Ovary (tissue), 10 donors: ENCODE results near the gene CGNL1. TPM values are rescaled to one million over a fixed set of nuclear protein-coding genes. Genes with fewer than 3 reads are reported as not detected.

Experiments used
- DNase-seq, 5 donors: peaks; one replicate each; pipeline ENCODE4 v3.0.0-alpha.2; 2019 to 2020
- H3K27ac ChIP-seq, 2 donors: fragments of 200-600 bp; one replicate each; pipeline versions ENCODE4 v1.5.1 to v1.8.0; 2019 to 2022
- H3K27me3 ChIP-seq: fragments of 200-600 bp; one replicate; pipeline ENCODE4 v1.8.0; 2022
- H3K36me3 ChIP-seq: fragments of 200-600 bp; sonication (generic); one replicate; pipeline ENCODE4 v1.5.1; 2019
- H3K4me1 ChIP-seq: one replicate; pipeline ENCODE4 v1.8.1; 2013; ENCODE audit warnings: mild to moderate bottlenecking, moderate library complexity; ENCODE audit not compliant: insufficient read depth
- H3K4me3 ChIP-seq: fragments of 200-600 bp; sonication (generic); one replicate; pipeline ENCODE4 v1.5.1; 2017
- H3K9me3 ChIP-seq, 2 donors: fragments of 200-600 bp in 1 of 2; sonication (generic) in 1 of 2; one replicate each; pipeline versions ENCODE4 v1.5.1 to v1.8.1; 2013 to 2019; ENCODE audit warnings: mild to moderate bottlenecking in 1 of 2, moderate library complexity in 1 of 2
- EP300 ChIP-seq: sonication (generic); formaldehyde crosslinking; IDR thresholded peaks from one replicate; pipeline ENCODE4 v1.6.1; 2017; ENCODE audit warnings: antibody characterized with exemption
- POLR2A ChIP-seq: fragments of 450-650 bp; IDR thresholded peaks from one replicate; pipeline ENCODE4 v1.6.1; 2017; ENCODE audit warnings: antibody characterized with exemption, mild to moderate bottlenecking, moderate library complexity
- WGBS, 3 donors: extraction: QIAGEN DNeasy Blood & Tissue Kit in 1 of 3; methylation state at CpG; one replicate each; pipeline versions ENCODE4 v1.1.5 to v1.1.7; 2013 to 2017; 5-methylcytosine and 5-hydroxymethylcytosine counted together
- intact Hi-C, 4 donors: fragments of 100-400 bp; cut with DNase I; formaldehyde crosslinking; loops; one replicate each; pipeline versions ENCODE4 v1.11.0 to v1.15.1; 2022 to 2023
- long read RNA-seq, 3 donors: library from polyadenylated mRNA in 2 of 3; unstranded in 2 of 3; transcript quantifications; one replicate each; pipeline ENCODE4 v2.0.0 and lab custom pipeline, GENCODE V29; 2021 to 2026
- polyA plus RNA-seq, 2 donors: library from polyadenylated mRNA; stranded (reverse); fragments of 200-250 nt in 1 of 2; fragments of 350-450 nt in 1 of 2; fragmentation: Illumina TruSeq in 1 of 2; extraction: RNeasy Lipid Tissue Mini Kit (QIAGEN cat#74804) in 1 of 2; gene quantifications; one replicate each; pipeline ENCODE4 v1.2.3, GENCODE V29; 2013 to 2014
- total RNA-seq, 7 donors: library from RNA; depleted of rRNA in 2 of 7; stranded (reverse); fragments of >200 nt in 2 of 7; fragmentation: NEBNext Ultra II Directional in 3 of 7; extraction: Animal tissue kit (Norgen Biotek cat#: 25700) in 3 of 7; gene quantifications; one replicate each; pipeline versions ENCODE4 v1.1.0 to v1.2.4, GENCODE V29; 2016 to 2023
- TF ChIP-seq, protein P1 (sequence below), 3 donors: fragments of 450-650 bp in 2 of 3; fragments of 200-600 bp in 1 of 3; IDR thresholded peaks; one replicate each; pipeline versions ENCODE4 v1.5.1 to v1.8.0; 2016 to 2022; ENCODE audit warnings: antibody characterized with exemption in 3 of 3, mild to moderate bottlenecking in 1 of 3
- donor health status: DM: no; HTN: no; CAD: no; lungs with moderate emphysema.
- donor health status: DM: no; HTN: no; CAD: no.
- donor health status: Bipolar disorder and iron deficiency.
- donor health status: DM: yes; HTN: yes; CAD: no.
- donor health status: DM: no; HTN: no; CAD: no.
- donor health status: DM: yes; HTN: yes; CAD: no.

CGNL1 gene, protein sequence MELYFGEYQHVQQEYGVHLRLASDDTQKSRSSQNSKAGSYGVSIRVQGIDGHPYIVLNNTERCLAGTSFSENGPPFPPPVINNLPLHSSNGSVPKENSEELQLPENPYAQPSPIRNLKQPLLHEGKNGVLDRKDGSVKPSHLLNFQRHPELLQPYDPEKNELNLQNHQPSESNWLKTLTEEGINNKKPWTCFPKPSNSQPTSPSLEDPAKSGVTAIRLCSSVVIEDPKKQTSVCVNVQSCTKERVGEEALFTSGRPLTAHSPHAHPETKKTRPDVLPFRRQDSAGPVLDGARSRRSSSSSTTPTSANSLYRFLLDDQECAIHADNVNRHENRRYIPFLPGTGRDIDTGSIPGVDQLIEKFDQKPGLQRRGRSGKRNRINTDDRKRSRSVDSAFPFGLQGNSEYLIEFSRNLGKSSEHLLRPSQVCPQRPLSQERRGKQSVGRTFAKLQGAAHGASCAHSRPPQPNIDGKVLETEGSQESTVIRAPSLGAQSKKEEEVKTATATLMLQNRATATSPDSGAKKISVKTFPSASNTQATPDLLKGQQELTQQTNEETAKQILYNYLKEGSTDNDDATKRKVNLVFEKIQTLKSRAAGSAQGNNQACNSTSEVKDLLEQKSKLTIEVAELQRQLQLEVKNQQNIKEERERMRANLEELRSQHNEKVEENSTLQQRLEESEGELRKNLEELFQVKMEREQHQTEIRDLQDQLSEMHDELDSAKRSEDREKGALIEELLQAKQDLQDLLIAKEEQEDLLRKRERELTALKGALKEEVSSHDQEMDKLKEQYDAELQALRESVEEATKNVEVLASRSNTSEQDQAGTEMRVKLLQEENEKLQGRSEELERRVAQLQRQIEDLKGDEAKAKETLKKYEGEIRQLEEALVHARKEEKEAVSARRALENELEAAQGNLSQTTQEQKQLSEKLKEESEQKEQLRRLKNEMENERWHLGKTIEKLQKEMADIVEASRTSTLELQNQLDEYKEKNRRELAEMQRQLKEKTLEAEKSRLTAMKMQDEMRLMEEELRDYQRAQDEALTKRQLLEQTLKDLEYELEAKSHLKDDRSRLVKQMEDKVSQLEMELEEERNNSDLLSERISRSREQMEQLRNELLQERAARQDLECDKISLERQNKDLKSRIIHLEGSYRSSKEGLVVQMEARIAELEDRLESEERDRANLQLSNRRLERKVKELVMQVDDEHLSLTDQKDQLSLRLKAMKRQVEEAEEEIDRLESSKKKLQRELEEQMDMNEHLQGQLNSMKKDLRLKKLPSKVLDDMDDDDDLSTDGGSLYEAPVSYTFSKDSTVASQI
- total RNA-seq (10 to 100 TPM in 4 of 7 donors, 1 to 10 TPM in 3; 7.8 to 26.1 (median 13.6) TPM), polyA plus RNA-seq (10 to 100 TPM in 1 of 2 donors, 1 to 10 TPM in 1; 8.1 to 24.0 TPM)
- long read RNA-seq, donor 1, partial matches to known transcripts = 33 of 41 reads
- long read RNA-seq, donor 1, other reads (novel, unspliced or antisense) = 8 of 41 reads
- long read RNA-seq, donor 2, full-length matches to known transcripts = 2 of 8 reads
- long read RNA-seq, donor 2, partial matches to known transcripts = 6 of 8 reads
- long read RNA-seq, donor 2, other reads (novel, unspliced or antisense) = 0 of 8 reads
- long read RNA-seq, donor 3, full-length matches to known transcripts = 7 of 17 reads
- long read RNA-seq, donor 3, partial matches to known transcripts = 5 of 17 reads
- long read RNA-seq, donor 3, other reads (novel, unspliced or antisense) = 5 of 17 reads

DNA sequence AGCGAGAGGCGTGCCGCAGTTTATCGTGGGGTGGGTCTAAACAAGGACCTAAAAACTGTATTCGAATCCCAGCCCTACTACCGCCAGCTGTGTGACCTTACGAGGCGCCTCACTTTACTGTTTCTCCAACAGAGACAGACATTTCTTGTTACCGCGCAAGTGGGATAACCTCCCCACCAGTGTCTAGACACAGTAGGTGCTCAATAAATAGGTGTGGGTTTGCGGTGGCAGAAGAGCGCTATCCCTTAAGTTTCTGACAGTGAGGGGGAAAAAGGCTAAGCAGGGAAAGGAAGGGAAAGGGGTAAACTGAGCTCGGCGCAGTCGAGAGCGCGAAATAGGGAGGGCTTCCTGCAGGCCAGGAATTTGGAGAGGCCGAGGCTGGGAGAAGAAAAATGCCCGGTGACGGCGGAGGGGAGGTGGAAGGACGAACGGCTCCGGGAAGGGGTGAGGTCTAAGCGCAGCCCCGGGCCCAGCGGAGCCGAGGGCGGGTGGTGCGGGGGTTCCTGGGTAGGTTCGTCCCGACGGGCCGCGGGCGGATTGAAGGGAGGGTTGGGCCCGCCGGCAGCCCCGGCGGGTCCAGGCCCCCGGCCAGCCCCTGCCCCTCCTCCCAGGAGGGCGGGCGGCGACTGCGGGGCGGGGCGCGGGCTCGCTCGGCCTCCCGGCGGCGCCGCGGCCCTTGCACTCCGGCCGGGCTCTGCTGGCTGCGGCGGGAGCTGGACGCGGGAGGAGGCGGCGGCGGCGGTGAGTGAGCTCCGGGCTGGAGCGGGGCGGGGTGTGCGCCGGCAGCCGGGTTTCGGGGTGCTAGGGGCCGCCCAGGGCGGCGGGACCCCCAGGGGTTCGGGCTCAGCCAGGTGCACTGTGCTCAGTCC, at the start of gene CGNL1:
TSS of gene CGNL1 (plus strand) at position 679 of the 869 bp plus-strand sequence. CDS start 61,495 bp downstream, outside the sequence.
- Histone ChIP-seq H3K4me1 (peaks cover 4% of the 10 kb centered on the region), H3K27me3 (no peaks in the 10 kb centered on the region), H3K36me3 (no peaks in the 10 kb centered on the region), H3K27ac (peak within 1 kb of the TSS in 1 of 2 donors; percentile 48), H3K9me3 (no peaks in the 10 kb centered on the region), H3K4me3 (peak within 1 kb of the TSS; percentile 87)
- DNase-seq = peak; percentile 51 to 78 (median 66)
- TF ChIP-seq POLR2A (peak; percentile 10), EP300 (no peak)
- TF ChIP-seq, protein P1, sequence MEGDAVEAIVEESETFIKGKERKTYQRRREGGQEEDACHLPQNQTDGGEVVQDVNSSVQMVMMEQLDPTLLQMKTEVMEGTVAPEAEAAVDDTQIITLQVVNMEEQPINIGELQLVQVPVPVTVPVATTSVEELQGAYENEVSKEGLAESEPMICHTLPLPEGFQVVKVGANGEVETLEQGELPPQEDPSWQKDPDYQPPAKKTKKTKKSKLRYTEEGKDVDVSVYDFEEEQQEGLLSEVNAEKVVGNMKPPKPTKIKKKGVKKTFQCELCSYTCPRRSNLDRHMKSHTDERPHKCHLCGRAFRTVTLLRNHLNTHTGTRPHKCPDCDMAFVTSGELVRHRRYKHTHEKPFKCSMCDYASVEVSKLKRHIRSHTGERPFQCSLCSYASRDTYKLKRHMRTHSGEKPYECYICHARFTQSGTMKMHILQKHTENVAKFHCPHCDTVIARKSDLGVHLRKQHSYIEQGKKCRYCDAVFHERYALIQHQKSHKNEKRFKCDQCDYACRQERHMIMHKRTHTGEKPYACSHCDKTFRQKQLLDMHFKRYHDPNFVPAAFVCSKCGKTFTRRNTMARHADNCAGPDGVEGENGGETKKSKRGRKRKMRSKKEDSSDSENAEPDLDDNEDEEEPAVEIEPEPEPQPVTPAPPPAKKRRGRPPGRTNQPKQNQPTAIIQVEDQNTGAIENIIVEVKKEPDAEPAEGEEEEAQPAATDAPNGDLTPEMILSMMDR (IDR thresholded peaks at IDR 0.05) = no peak
- intact Hi-C loops = loop anchor here in 2 of 4 donors (5.0 to 10.0 kb wide), 2 partner anchors 126 to 149 kb away; no protein-coding TSS in a partner anchor
- 17 to 37% (median 34%) methylated on average over 36 to 76 of the region's 76 CpGs for WGBS, 3 donors

DNA sequence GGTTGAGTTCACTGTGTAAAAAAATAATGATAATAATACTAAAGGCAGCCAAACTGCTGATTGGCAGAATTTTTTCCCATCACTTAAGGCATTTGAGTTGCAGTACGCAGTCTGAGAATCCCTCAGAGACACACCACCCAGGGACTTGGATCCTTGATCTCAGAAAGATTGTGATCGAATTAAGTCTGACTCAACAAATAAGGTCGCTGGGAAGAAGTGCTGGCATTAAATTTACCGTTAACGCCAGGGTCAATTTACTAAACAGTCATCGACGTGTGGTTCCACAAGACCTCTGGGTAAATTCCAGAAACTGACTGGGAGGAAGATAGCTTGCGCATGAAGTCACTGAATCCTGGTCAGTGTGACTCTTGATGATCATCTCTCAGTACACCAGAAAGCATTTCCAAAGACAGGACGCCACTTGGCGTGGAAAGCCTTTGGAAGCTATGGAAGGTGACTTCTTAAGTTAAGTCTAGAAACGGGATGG, 48.3 kb upstream of the CGNL1 start:
- Histone ChIP-seq H3K27me3 (no peaks in the 10 kb centered on the region), H3K4me1 (peaks cover 1% of the 10 kb centered on the region), H3K36me3 (no peaks in the 10 kb centered on the region), H3K4me3 (no peak overlapping the region), H3K27ac (no peak overlapping the region), H3K9me3 (no peaks in the 10 kb centered on the region)
- intact Hi-C loops = no loop called here
- no peak for TF ChIP-seq EP300
- TF ChIP-seq, protein P1 (IDR thresholded peaks at IDR 0.05) = no peak
- TF ChIP-seq POLR2A = no peak
- no peak for DNase-seq
- WGBS, 3 donors = 84 to 89% (median 87%) methylated on average over 11 of the region's 11 CpGs

DNA sequence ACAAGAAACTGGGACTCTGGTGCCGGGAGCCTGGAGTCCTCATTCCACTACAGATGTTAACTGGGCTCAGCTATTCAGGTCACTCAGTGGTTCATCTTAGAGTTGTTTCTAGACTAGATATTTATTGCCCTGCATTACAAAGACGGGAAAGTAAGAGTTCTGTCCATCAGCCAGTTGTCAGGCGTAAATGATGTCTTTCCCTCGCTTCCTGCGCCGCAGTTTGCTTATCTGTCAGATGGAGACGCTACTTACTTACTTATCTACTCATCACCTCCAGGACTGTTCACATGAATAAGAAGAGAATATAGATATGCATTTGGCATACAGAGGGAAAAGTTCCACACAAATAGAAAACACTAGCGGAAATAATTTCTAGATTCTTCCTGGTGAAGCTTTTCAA, 47.8 kb upstream of the CGNL1 start:
- no peak for DNase-seq
- Histone ChIP-seq H3K4me3 (no peak overlapping the region), H3K27me3 (no peaks in the 10 kb centered on the region), H3K4me1 (peaks cover 1% of the 10 kb centered on the region), H3K36me3 (no peaks in the 10 kb centered on the region), H3K27ac (no peak overlapping the region), H3K9me3 (no peaks in the 10 kb centered on the region)
- WGBS, 3 donors = 94 to 95% (median 95%) methylated on average over 8 of the region's 8 CpGs
- intact Hi-C loops = no loop called here
- TF ChIP-seq POLR2A (no peak), EP300 (no peak)
- TF ChIP-seq, protein P1 (IDR thresholded peaks at IDR 0.05) = no peak
